Measurements from ENCODE around the gene SLC16A7.

DNA sequence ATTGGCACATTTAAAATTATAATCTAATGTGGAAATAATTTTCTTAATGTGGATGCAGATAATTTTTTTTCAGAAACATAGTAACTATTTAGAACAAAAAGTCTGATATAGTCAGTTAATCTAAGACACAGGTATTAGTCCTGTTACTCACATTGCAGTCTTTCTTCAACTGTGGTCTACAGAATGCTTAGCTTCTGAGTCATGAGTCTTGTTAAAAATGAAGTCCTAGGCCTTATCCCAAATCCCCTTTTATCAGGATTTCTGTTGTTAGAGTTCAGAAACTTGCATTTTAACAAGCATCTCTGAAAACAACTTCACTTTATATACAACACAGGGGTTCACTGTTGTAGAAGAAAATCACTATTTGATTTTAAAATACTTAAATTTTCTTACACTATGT lies 112.2 kb downstream of the SLC16A7 start:
- TF ChIP-seq POLR2A (IDR thresholded peaks at IDR 0.05): no peak
- TF ChIP-seq CTCF (IDR thresholded peaks at IDR 0.05): no peak
